GM12878 (cell line): Measurements from ENCODE around the gene DPP6. TPM values are rescaled to one million over a fixed set of nuclear protein-coding genes. Genes with fewer than 3 reads are reported as not detected.

Experiments used
- ATAC-seq: fragments of 200-7000 bp; cut with Tn5 transposase; 3 replicates; pipeline ENCODE4 v1.9.1; 2020; ENCODE audit warnings: mild to moderate bottlenecking, moderate library complexity
- BruUV-seq: library from RNA; stranded (reverse); fragments of 400-500 nt; replicated peaks from 2 replicates; lab custom pipeline; 2021; lab: Mats Ljungman, UMichigan
- CTCF ChIA-PET: fragments of 300-600 bp; sonication (Branson Sonifier 250); formaldehyde crosslinking; extraction: SDS; loops from one replicate; lab custom pipeline; 2021; ENCODE audit warnings: inconsistent platforms; lab: Yijun Ruan, JAX
- POLR2A ChIA-PET: fragments of 350-600 bp; formaldehyde crosslinking; extraction: SDS; loops from one replicate; lab custom pipeline; 2021; ENCODE audit warnings: inconsistent platforms; lab: Charles Lee
- RAD21 ChIA-PET: fragments of 300-600 bp; sonication (Branson Sonifier 250); formaldehyde crosslinking; loops from one replicate; lab custom pipeline; 2023; ENCODE audit warnings: antibody characterized with exemption; ENCODE audit not compliant: unreplicated experiment; lab: Charles Lee
- SMC1A ChIA-PET: fragments of 300-600 bp; sonication (Branson Sonifier 250); formaldehyde crosslinking; loops from one replicate; lab custom pipeline; 2023; ENCODE audit not compliant: unreplicated experiment, uncharacterized antibody; lab: Charles Lee
- DNase-seq: peaks from one replicate; pipeline ENCODE4 v3.0.0-alpha.2; 2011; ENCODE audit warnings: low read depth, low spot score
- FAIRE-seq: peaks from 3 replicates; lab custom pipeline; 2011; peaks lifted over from hg19 to GRCh38; lab: Jason Lieb, UNC
- H2AFZ ChIP-seq: 2 replicates; pipeline ENCODE4 v1.6.0; 2011; ENCODE audit warnings: low read depth, low read length, control low read depth; ENCODE audit not compliant: control insufficient read depth
- H3K27ac ChIP-seq: 2 replicates; pipeline ENCODE4 v1.5.1; 2011; ENCODE audit warnings: control low read depth; ENCODE audit not compliant: control insufficient read depth, insufficient read depth
- H3K27me3 ChIP-seq, 2 experiments: replicated peaks in 1 of 2; 2 replicates each; pipeline versions ENCODE4 v1.6.0 to v1.6.1; 2011; ENCODE audit warnings: low read length in 1 of 2; ENCODE audit not compliant: control insufficient read depth in 2 of 2, insufficient read depth in 2 of 2
- H3K36me3 ChIP-seq, 2 experiments: 2 replicates each; pipeline ENCODE4 v1.5.1; 2011; ENCODE audit warnings: low read length in 1 of 2; ENCODE audit not compliant: control insufficient read depth in 2 of 2, insufficient read depth in 2 of 2
- H3K4me1 ChIP-seq: 2 replicates; pipeline ENCODE4 v1.6.1; 2011; ENCODE audit warnings: mild to moderate bottlenecking, low read length, moderate library complexity, mixed read lengths; ENCODE audit not compliant: control insufficient read depth, insufficient read depth
- H3K4me2 ChIP-seq: 2 replicates; pipeline ENCODE4 v1.6.0; 2011; ENCODE audit warnings: control low read depth; ENCODE audit not compliant: control insufficient read depth, insufficient read depth
- H3K4me3 ChIP-seq: fragments of 200-600 bp; sonication (generic); 2 replicates; pipeline ENCODE4 v1.5.1; 2016
- H3K79me2 ChIP-seq: 2 replicates; pipeline ENCODE4 v1.6.0; 2011; ENCODE audit warnings: low read length; ENCODE audit not compliant: control insufficient read depth, insufficient read depth
- H3K9ac ChIP-seq: 2 replicates; pipeline ENCODE4 v1.8.0; 2011; ENCODE audit warnings: low read length, control low read depth, mixed read lengths; ENCODE audit not compliant: control insufficient read depth, insufficient read depth
- H3K9me3 ChIP-seq: replicated peaks from 3 replicates; pipeline ENCODE4 v1.5.1; 2011; ENCODE audit warnings: mild to moderate bottlenecking, low read length; ENCODE audit not compliant: control insufficient read depth, insufficient read depth
- H4K20me1 ChIP-seq: 2 replicates; pipeline ENCODE4 v1.6.0; 2011; ENCODE audit not compliant: control insufficient read depth, insufficient read depth
- ELK1 ChIP-seq: IDR thresholded peaks from 2 replicates; pipeline ENCODE4 v1.6.1; 2012; ENCODE audit warnings: low read depth, low read length, improper control_type of control experiment
- GATAD2B ChIP-seq: fragments of 450-650 bp; conservative IDR thresholded peaks from 2 replicates; pipeline ENCODE4 v1.6.1; 2017; ENCODE audit warnings: low read depth, mild to moderate bottlenecking, moderate library complexity
- IRF5 ChIP-seq: fragments of 450-650 bp; IDR thresholded peaks from 2 replicates; pipeline ENCODE4 v1.6.1; 2017; ENCODE audit warnings: borderline replicate concordance
- MAX ChIP-seq: IDR thresholded peaks from 2 replicates; pipeline ENCODE4 v1.6.1; 2012; ENCODE audit warnings: low read depth, low read length, improper control_type of control experiment
- PBX3 ChIP-seq: IDR thresholded peaks from 2 replicates; pipeline ENCODE4 v1.6.1; 2011; ENCODE audit warnings: mild to moderate bottlenecking, low read depth, low read length, moderate library complexity; ENCODE audit not compliant: insufficient replicate concordance
- RAD51 ChIP-seq: fragments of 450-650 bp; IDR thresholded peaks from 2 replicates; pipeline ENCODE4 v1.6.1; 2016; ENCODE audit warnings: moderate library complexity, mild to moderate bottlenecking, inconsistent platforms
- SMAD1 ChIP-seq: fragments of 450-650 bp; IDR thresholded peaks from 2 replicates; pipeline ENCODE4 v1.6.1; 2018; ENCODE audit warnings: mild to moderate bottlenecking, low read depth; ENCODE audit not compliant: partially characterized antibody
- ZNF274 ChIP-seq: IDR thresholded peaks from one replicate; pipeline ENCODE4 v1.8.0; 2011; ENCODE audit not compliant: insufficient read length, insufficient read depth
- WGBS: methylation state at CpG from one replicate; pipeline ENCODE4 v1.1.6; 2016; ENCODE audit warnings: low lambda C conversion rate; ENCODE audit not compliant: insufficient replicate concordance, insufficient coverage; ENCODE audit errors: missing lambda C conversion rate; 5-methylcytosine and 5-hydroxymethylcytosine counted together
- in situ Hi-C: fragments of 300-500 bp; cut with MboI; formaldehyde crosslinking; loops from 9 replicates; pipeline ENCODE4 v1.14.3; 2018; ENCODE audit warnings: mixed read lengths
- intact Hi-C: fragments of 100-400 bp; cut with micrococcal nuclease; formaldehyde crosslinking; loops from one replicate; pipeline ENCODE4 v1.14.2; 2022; ENCODE audit not compliant: unreplicated experiment
- polyA plus RNA-seq, 11 experiments: library from polyadenylated mRNA; depleted of rRNA in 4 of 11; unstranded in 6 of 11; stranded (reverse) in 5 of 11; fragments of >200 nt; fragmentation: Nextera tagmentation in 4 of 11; fragmentation: Illumina TruSeq in 1 of 11; extraction: Ambion mirVana in 4 of 11; extraction: Trizol in 1 of 11; gene quantifications; 1 replicate in 1 of 11; 2 replicates in 10 of 11; pipeline versions ENCODE4 v1.2.1 to v1.2.3, GENCODE V29; 2011 to 2016; ENCODE audit warnings: inconsistent platforms in 2 of 11, missing spikeins in 2 of 11, low read depth in 1 of 11
- total RNA-seq, 4 experiments: library from RNA; depleted of rRNA in 3 of 4; stranded (reverse); fragments of >200 nt in 3 of 4; fragmentation: Illumina TruSeq in 1 of 4; extraction: Trizol in 1 of 4; gene quantifications; 2 replicates each; pipeline versions ENCODE4 v1.2.1 to v1.2.3, GENCODE V29; 2013 to 2021

DPP6 gene
- total and polyA plus RNA-seq, 10 of the 15 experiments (the other 5 are each of a cell fraction or from before 2014, with no cell fraction given): not detected

- 70% methylated on average over 9 of the region's 9 CpGs for WGBS
- no peaks in the 10 kb centered on the region for H3K36me3 ChIP-seq
- H3K4me3 ChIP-seq: no peak overlapping the region
- ChIA-PET RAD21 (no interaction called here), CTCF (no interaction called here), SMC1A (no interaction called here), POLR2A (no interaction called here)
- BruUV-seq: no TSS peak
- no peak overlapping the region for H3K9ac ChIP-seq
- intact Hi-C loops (no loop called here), in situ Hi-C loops (no loop called here)
- no peak overlapping the region for H3K27ac ChIP-seq
- FAIRE-seq: no peak
- H3K4me1 ChIP-seq: no peaks in the 10 kb centered on the region
- no peaks in the 10 kb centered on the region; the same call in 2 of the 3 replicates for H3K9me3 ChIP-seq
- no peak overlapping the region for H2AFZ ChIP-seq
- TF ChIP-seq IRF5 (no peak), GATAD2B (no peak), PBX3 (no peak), MAX (no peak), RAD51 (no peak), ZNF274 (no peak), ELK1 (no peak), SMAD1 (no peak)
- no peak for ATAC-seq
- no peak overlapping the region for H3K4me2 ChIP-seq
- H4K20me1 ChIP-seq: no peaks in the 10 kb centered on the region
- no peak for DNase-seq
- H3K27me3 ChIP-seq: no peaks in the 10 kb centered on the region; a peak in 1 of 4 replicates
- H3K79me2 ChIP-seq: no peaks in the 10 kb centered on the region
These were observed 828.3 kb downstream of the DPP6 start for GRCh38 chr7:154880513-154880912.
